Activated CD4-positive, CD25-positive, alpha-beta regulatory T cell treated with anti-CD3 and anti-CD28 coated beads, Interleukin-2, amount 50 U/mL, for 16 hours (primary cell): ENCODE measurements around the gene ERBB4.

Experiments
- DNase-seq: peaks from one replicate; pipeline ENCODE4 v3.0.0-alpha.2; 2020; ENCODE audit warnings: low read depth, low spot score

The ERBB4 gene

DNA sequence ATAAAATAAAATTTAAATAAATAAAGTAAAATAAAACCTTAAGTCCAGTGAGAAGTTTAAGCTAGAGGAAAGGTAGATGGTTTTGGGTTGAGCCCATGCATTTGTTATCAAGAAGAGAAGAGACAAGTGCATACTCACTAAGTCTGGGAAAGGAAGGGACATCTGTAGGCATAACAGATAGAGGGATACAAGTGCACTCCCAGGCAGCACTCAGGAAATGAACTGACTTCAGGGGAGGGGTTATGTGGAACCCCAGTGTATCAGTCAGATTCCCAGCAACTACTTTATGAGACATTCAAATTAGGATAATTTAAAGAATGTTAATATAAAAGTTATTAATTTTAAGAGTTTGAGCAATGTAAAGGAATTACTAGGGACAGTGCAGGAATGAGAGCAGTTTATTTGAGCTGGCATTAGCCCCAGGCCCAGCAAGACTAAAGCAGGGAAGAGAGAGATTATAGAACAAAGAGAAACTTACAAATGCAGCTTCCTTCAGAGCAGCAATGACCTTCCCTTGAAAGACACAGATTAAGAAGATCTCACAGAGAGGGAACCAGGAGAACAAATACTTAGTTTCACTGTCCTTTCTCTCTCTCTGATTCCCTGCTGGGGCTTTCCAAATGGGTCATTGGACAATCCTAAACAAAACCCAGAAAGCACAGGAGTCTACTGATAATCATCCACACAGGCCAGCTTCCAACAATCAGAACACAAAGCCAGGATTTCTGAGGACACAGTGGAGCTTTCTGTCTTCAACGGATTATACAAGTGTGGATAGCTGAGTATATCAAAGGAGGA lies 109.7 kb downstream of the ERBB4 start:
- DNase-seq = no peak

DNA sequence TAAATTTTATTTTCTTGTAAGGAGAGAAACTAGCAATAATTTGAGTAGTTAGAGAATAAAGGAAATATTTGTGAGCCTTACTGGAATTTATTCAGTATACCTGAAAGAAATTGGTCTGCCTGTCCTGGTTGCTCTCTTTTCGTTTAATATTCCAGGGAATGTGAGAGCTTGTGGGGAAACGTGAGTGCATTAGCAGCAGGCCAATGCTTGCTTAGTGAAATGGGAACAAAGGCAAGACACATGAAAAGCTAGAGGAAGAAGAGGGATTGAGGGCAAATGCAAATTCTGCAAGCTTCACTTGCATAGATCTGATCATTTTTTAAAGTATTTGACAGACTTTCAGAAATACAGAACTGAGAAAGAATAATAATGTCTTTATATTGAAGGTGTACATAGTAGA lies 111.0 kb downstream of the ERBB4 start:
- no peak for DNase-seq

DNA sequence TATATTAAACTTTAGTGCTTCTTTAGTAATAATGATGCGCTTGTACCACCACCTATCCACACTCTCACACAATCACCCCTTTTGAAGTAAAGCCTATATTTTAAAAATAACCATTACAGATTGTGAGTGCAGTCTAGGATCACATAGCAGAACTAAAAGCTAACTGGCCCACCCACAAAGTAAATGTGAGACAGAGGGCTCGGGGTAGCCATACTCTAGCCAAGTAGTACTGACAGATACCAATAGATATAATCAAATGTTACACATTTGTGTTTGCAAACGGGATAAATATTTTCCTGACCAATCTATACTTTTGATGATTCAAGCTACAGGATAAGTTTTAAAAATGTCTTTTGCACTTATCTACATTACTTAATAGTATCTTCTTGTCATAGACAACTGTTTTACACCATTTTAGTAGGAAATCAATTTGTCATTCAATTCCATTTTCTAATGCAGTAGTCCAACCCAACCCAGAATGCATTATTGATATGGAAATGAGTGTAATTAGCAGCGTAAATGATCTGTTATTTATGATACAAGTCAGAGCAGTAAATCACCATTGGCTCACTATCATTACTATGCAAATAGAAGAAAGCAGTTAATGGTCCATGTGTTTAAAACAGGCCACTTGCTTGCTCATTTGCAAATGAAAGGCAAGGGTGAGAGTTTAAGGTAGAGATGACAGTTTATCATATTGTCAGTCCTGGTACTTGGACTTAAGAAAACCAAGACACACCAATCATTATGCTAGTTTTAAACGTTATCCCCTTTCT lies 111.8 kb downstream of the ERBB4 start:
- DNase-seq = no peak

DNA sequence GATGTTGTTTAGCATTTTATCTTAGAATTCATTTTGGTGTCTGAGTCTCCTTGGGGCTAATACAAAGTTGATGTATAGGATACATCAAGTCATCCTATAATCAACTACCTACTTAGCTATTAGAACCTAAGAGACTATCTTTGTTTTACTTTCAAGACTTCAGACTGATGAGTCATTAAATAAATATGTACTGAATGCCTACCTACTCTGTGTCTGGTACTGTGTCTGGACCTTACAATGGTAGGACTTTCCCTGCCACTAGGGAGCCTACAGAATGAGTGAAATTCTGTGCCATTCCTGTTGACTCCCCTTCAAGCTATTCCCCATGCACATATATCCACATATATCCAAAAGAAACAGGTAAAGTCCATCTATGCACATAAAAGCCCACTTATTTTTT lies 114.5 kb downstream of the ERBB4 start:
- DNase-seq = no peak

DNA sequence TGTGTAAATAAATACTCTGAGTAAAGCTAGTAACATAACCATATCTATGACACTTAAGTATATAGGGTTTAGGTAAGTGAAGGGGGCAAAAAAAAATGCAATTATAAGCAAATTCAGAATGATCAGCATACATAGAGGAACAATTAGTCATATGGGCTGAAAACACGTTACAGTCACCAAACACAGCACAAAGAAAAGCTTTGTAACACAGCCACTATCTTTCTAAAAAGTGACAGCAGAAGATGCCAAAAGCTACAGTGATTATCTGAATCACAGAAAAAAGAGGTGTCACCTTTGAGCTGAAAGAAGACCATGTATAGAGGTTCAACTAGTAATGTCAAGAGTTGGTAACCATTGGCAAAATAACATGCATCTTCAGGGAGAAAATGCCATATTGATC lies 115.5 kb downstream of the ERBB4 start:
- DNase-seq = no peak

DNA sequence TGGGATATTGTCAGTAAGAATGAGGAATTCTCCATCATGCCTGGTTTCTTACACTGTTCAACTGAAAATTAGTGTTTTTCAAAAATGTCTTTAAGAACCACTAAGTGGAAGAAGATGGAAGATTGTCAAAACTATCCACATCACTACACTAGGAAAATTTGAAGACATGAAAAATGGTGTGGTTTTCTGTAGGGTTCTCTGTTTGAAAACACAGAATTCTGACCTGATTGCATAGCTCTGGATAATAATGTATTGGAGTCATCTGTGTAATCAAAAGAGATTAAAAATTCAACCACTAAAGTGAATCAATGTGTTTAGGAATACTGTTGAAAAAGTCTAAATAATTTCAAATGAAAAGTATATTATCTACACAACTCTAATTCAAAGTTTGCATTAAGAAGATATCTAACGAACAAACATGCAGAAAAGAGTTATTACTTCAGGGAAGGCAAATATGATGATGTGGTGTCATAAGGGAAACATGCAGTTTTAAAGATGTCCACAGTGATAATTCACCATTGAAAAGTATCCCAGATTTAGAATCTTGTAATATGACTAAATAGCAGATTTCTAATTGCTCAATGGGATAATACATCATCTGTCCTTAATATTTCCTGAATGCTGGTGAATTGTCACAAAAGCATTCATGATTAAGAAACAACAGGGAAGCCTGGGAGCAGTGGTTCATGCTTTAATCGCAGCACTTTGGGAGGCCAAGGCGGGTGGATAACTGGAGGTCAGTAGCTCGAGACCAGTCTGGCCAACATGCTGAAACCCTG lies 116.9 kb downstream of the ERBB4 start:
- no peak for DNase-seq

DNA sequence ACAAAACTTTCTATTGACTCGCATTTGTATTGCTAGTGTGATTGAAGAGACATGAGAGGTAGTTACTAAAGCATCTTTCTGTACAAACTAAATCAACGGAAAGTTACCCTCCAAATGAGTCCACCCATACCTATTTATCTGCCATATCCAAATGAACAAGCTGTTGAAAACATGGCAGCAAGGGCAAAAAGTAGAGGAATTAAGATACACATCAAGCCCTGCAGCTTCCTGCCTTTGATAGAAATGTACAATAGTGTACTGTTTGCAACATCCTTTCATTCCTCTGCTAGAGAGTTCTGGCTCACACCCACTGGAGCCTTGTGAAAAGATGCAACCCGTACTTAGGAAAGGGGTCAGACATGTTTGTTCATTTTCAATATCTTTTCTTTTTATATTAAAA lies 122.5 kb downstream of the ERBB4 start:
- no peak for DNase-seq

DNA sequence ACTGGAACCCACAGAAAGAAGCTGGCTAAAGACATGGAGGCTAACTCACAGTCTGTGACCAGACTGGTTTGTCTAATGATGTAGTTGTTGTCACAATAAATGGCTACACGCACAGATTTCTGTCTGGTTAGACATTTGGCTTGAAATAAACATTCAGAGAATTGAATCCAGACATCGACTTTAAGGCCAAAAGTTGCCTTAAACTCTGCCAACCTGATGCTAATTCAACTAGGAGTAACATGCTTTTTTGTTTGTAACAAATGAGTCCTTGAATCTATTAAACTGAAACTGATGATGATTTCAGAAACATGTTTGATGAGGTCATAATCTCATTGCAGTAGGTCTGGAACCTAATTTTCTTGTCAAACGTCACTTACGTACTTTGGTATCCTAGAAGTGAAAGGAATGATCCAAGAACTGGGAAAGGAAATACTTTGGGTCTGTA lies 123.8 kb downstream of the ERBB4 start:
- DNase-seq = no peak

DNA sequence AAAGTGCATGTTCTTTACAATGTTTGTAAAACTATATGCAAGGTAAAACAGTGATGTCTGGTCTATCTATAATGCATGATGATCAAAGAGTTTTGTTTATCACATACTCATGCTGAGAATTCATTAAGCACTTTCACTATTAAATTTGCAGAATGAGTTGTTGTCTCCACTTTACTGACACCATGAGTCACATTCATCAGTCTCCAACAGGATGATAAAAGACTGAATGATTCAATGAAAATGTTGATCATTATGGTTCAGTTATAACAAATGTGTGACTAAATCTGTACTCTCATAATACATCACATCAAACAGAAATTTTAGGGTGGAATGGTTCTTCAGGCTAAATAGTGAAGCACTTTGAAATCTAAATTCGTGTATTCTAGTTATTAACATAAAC lies 129.0 kb downstream of the ERBB4 start:
- no peak for DNase-seq

DNA sequence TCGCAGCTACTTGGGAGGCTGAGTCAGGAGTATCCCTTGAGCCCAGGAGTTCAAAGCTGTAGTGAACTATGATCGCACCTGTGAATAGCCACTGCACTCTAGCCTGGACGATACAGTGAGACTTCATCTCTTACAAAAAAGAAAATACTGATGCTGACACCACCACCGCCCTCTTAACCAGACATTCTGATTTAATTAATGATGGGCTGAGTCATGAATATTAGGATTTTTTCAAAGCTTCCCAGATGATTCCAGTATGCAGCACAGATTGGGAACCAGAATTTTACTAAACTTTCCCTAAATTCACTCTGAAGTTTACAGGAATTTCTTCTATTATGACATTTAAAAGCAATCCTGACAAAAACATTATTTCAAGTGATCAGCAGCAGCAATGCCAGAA lies 130.1 kb downstream of the ERBB4 start:
- DNase-seq = no peak

DNA sequence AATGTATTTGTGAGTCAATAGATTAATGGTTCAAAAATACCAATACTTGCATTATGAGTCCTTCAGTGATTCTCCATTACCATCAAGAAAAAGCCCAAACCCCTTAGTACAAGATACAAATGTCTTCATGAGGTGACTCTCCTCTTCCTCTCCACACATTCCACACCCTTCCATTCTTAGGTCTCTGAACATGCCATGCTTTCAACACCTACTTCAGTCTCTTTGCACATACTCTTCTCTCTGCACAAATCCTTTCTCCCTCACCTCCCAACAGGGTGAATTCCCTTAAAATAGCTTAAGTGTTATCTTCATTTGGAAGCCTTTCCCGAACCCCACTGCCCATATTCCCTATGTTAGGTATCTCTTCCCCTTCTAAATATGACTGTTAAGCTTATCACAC lies 131.9 kb downstream of the ERBB4 start:
- no peak for DNase-seq

DNA sequence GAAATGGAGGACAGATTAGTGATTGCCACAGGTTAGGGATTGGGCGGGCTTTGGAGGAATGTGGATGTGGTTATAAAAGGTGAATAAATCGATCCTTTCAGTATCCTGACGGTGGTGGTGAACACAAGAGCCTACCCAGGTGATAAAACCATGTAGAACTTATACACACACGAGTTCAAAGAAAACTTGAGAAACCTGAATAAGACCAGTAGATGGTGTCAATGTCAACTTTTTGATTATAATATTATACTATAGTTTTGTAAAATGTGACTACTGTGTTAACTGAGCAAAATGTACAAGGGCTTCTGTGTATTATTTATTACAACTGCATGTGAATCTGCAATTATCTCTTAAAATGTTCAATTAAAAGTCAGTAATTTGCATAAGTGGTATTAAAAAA lies 136.3 kb downstream of the ERBB4 start:
- DNase-seq = no peak

DNA sequence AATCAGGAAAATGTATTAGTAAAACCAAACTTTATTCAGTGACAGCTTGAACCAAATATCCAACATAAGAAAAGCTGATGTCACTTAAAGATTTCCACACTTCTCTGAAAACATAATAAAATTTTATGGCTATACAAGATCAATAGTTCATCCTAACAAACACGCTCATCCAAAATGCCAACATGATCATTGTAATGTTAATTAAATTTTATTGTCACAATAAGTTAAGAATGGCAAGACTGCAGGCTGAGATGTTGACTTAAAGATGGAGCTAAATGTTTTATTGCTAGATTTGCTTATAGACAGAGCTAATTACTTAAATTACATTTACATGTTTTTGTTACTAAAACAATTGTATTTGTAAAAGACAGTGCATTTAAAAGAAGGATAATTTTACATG lies 140.3 kb downstream of the ERBB4 start:
- DNase-seq = no peak

DNA sequence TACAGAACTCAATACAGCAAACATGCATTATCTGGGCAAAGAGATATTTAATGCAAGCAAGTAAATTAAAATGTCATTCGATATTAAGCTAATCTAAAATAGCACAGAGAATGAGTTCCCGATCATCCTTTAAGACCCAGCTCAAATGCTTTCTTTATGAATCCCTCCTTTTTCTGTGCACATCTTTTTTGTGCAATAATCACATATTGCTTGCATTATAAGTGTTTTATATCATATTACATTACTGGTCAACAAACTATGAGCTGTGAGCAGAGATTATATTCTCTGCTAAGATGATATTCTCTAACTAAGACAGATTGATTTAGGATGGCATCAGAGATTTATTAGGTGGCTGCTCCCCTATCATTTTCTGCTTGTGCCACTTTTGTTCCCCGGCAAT lies 146.1 kb downstream of the ERBB4 start:
- no peak for DNase-seq

DNA sequence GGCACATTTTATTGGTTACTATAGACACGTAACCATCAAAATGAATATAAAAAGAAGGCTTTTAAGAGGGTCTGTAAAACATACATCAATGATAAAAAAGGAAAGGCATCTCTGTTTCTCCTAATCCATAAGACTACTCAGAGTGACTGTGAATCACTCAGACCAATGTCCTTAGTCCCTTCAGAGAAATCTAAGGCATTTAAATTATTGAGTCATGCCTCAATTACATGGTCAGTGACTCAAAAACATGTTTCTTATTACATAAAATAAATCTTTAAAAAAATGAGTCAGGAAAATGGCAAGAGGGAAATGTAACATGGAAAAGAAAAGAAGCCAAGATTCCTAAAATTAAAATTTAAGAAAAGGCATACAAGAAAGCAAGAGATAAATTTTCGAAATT lies 146.6 kb downstream of the ERBB4 start:
- DNase-seq = no peak

DNA sequence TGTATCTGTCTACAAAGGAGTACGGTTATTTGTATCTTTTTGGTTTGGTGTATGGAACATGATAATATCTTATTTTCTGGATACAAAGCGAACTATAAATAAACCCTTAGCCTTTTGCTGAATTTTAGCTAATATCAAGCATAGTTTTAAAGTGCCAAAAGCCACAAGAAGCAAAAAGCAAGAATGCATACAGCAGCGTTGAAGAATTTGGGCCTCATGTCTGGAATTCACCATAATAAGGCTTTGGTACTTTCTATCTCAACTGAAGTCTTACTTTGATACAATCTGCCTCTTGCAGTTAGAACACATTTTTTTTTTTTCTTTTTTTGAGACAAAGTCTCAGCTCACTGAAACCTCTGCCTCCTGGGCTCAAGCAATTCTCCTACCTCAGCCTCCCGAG lies 151.5 kb downstream of the ERBB4 start:
- DNase-seq = no peak

DNA sequence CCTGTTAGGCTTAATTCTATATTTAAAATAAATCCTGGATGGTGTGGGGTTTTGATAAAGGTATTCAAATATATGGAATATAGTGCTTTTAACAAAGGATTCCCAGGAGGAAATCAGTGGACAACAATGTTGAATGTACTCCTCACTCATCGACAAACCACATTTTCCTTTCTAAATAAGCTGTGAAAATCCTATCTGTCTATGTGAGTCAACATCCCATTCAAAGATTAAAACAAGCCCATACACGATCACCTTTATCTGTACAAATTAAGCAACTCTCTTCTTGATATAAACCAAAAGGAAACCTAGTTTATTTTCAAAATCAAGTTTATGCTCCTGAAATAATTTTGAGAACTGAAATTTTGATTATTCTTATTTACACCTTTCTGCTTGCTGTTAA lies 153.4 kb downstream of the ERBB4 start:
- no peak for DNase-seq

DNA sequence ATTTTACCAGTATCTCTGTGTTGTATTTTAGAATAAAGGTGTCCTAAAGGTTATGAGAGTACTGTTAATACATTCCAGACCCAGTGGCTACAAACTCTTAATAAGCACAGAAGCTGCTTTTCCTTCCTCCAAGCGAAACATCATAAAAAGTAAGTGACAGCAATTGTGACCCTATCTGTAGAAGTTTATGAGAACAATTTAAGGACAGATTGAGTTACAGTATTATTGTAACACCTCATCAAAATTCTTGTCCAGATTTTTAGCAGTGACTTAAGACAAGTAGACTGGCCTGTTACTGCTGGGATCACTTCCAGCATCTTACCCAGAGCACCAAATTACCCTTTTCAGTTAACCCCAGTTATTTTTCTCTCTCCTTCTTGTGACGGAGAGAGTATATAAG lies 154.6 kb downstream of the ERBB4 start:
- no peak for DNase-seq

DNA sequence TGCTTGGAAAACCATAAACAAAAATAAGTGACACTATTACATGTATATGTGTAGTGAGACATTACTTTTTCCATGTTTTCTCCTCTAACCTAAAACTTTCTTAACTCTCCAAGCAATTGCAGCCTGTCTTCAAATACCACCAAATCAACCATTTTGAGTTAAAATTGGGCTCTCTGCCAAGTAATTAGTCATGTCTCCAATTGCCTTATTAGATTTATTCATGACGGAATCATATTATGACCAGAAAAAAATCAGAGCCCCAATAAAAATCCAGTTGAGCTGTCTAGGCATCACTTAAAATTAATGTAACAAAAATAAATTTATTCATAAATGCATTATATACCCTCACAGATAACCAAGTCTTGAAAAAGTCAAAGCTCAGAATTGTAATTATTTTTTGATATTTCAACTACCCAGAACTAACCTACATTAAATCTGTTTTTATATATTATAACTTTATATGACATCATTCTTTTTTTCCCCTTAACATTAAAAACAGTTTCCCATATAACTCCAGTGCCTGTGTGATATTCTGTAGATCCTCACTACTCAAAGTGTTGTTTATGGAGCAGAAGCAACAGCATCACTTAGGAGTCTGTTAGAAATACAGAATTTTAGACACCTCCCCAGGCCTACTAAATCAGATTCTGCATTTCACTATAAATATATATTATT lies 157.0 kb downstream of the ERBB4 start:
- DNase-seq = no peak

DNA sequence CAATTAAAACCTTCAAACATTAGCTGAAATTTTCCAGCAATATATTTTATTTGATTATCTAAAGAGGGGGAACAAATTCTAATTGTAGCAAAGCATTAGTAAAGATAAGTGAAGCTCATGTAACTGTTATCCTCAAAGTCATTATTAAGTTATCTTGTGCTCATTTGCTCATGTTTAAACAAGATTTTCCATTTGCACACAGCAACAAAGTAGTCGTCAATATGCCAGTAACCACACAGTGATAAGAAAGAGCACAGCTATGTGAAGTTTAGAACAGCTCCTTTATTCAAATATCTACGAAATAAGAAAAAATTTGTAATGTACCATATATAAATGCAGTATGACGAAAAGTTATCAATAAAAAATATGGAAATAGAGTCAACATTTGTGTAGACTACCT lies 159.5 kb downstream of the ERBB4 start:
- DNase-seq = no peak

DNA sequence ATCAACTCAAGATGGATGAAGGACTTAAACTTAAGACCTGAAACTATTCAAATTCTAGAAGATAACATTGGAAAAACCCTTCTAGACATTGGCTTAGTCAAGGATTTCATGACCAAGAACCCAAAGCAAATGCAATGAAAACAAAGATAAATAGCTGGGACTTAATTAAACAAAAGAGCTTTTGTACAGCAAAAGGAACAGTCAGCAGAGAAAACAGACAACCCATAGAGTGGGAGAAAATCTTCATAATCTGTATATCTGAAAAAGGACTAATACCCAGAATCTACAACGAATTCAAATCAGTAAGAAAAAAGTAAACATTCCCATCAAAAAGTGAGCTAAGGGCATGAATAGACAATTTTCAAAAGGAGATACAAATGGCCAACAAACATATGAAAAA lies 171.2 kb downstream of the ERBB4 start:
- no peak for DNase-seq
